Parathyroid adenoma (tissue), 2 donors: ENCODE data around the gene NPPA.

ENCODE experiments used
- H2AFZ ChIP-seq: fragments of 300-600 bp; sonication (generic); one replicate; pipeline ENCODE4 v1.7.0; 2017; ENCODE audit warnings: antibody characterized with exemption, mild to moderate bottlenecking
- H3K27ac ChIP-seq: fragments of 300-600 bp; sonication (generic); one replicate; pipeline ENCODE4 v1.7.0; 2017
- H3K27me3 ChIP-seq: fragments of 300-600 bp; sonication (generic); one replicate; pipeline ENCODE4 v1.7.0; 2017; ENCODE audit warnings: low read length; ENCODE audit not compliant: control insufficient read depth, insufficient read depth
- H3K36me3 ChIP-seq: fragments of 300-600 bp; sonication (generic); one replicate; pipeline ENCODE4 v1.7.0; 2017; ENCODE audit warnings: low read length; ENCODE audit not compliant: control insufficient read depth, insufficient read depth
- H3K4me1 ChIP-seq: fragments of 300-600 bp; sonication (generic); one replicate; pipeline ENCODE4 v1.7.0; 2017; ENCODE audit warnings: control low read depth
- H3K4me2 ChIP-seq: fragments of 300-600 bp; sonication (generic); one replicate; pipeline ENCODE4 v1.7.0; 2017; ENCODE audit warnings: low read length
- H3K4me3 ChIP-seq: fragments of 300-600 bp; sonication (generic); one replicate; pipeline ENCODE4 v1.7.0; 2017; ENCODE audit warnings: low read depth, low read length
- H3K79me2 ChIP-seq: fragments of 300-600 bp; sonication (generic); one replicate; pipeline ENCODE4 v1.7.0; 2017; ENCODE audit warnings: control low read depth
- H3K9ac ChIP-seq: fragments of 300-600 bp; sonication (generic); one replicate; pipeline ENCODE4 v1.7.0; 2017; ENCODE audit warnings: mild to moderate bottlenecking
- H3K9me3 ChIP-seq: fragments of 300-600 bp; sonication (generic); one replicate; pipeline ENCODE4 v1.7.0; 2017; ENCODE audit warnings: low read length; ENCODE audit not compliant: control insufficient read depth
- TF ChIP-seq, protein P1 (sequence below): fragments of 300-600 bp; sonication (generic); IDR thresholded peaks from one replicate; pipeline ENCODE4 v1.7.0; 2017; ENCODE audit warnings: antibody characterized with exemption, mild to moderate bottlenecking
- donor health status: primary hyperparathyroidism.

NPPA gene

DNA sequence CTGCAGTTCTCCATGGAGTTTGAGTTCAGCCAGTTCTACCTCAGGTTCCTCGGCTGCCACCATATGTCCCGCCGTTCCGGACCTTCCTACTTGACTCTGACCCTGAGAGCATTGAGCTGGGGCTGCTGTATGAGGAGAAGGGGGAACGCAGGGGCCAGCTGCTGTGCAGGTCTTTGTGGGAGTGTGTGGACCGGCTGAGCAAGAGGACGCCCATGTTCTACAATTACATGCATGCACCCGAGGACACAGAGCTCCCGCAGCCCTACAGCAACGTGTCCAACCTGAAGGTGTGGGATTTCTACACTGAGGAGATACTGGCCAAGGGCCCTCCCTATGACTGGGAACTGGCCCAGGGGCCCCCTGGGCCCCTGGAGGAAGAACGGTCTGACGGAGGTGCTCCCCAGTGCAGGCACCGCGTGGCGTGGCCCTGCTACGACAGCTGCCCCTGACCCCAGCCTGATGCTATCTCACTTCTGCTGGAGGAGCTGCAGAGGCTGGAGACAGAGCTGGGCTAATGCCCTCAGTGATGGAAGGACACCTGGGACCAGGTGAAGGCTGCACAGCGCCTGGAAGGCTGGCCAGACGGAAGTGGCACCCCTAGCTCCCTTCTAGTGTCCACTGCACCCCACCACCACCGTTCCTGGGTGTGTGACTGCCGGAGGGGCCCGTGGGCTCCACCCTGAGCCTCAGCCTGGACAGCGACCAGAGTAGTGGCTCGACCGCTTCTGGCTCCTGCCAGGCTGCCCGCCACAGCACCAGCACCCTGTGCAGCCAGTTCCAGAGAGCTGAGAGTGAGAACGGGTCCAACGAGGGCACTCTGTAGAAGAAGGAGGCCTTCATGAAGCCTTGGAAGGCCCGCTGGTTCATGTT lies 32.0 kb upstream of the NPPA start:
- Histone ChIP-seq H3K27ac (no peak overlapping the region), H3K79me2 (no peaks in the 10 kb centered on the region), H2AFZ (no peak overlapping the region), H3K4me2 (no peak overlapping the region), H3K4me3 (no peak overlapping the region), H3K9me3 (no peaks in the 10 kb centered on the region), H3K9ac (no peak overlapping the region), H3K27me3 (no peaks in the 10 kb centered on the region), H3K4me1 (peaks cover 6% of the 10 kb centered on the region), H3K36me3 (no peaks in the 10 kb centered on the region)
- TF ChIP-seq, protein P1, sequence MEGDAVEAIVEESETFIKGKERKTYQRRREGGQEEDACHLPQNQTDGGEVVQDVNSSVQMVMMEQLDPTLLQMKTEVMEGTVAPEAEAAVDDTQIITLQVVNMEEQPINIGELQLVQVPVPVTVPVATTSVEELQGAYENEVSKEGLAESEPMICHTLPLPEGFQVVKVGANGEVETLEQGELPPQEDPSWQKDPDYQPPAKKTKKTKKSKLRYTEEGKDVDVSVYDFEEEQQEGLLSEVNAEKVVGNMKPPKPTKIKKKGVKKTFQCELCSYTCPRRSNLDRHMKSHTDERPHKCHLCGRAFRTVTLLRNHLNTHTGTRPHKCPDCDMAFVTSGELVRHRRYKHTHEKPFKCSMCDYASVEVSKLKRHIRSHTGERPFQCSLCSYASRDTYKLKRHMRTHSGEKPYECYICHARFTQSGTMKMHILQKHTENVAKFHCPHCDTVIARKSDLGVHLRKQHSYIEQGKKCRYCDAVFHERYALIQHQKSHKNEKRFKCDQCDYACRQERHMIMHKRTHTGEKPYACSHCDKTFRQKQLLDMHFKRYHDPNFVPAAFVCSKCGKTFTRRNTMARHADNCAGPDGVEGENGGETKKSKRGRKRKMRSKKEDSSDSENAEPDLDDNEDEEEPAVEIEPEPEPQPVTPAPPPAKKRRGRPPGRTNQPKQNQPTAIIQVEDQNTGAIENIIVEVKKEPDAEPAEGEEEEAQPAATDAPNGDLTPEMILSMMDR, result no peak

DNA sequence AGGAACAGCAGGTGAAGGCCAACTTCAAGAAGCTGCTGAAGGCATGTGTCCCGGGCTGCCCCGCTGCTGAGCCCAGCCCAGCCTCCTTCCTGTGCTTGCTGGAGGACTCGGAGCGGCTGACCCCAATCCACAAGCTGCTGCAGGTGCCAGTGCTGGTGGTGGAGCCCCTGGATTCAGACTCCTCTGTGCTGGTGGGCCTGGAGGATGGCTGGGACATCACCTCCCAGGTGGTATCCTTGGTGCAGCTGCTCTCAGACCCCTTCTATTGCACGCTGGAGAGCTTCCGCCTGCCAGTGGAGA lies 31.3 kb upstream of the NPPA start:
- Histone ChIP-seq H3K27ac (no peak overlapping the region), H3K79me2 (no peaks in the 10 kb centered on the region), H3K4me3 (no peak overlapping the region), H3K27me3 (no peaks in the 10 kb centered on the region), H3K36me3 (no peaks in the 10 kb centered on the region), H3K4me1 (peaks cover 13% of the 10 kb centered on the region), H3K4me2 (no peak overlapping the region), H3K9me3 (no peaks in the 10 kb centered on the region), H3K9ac (no peak overlapping the region), H2AFZ (no peak overlapping the region)
- TF ChIP-seq, protein P1, result no peak

DNA sequence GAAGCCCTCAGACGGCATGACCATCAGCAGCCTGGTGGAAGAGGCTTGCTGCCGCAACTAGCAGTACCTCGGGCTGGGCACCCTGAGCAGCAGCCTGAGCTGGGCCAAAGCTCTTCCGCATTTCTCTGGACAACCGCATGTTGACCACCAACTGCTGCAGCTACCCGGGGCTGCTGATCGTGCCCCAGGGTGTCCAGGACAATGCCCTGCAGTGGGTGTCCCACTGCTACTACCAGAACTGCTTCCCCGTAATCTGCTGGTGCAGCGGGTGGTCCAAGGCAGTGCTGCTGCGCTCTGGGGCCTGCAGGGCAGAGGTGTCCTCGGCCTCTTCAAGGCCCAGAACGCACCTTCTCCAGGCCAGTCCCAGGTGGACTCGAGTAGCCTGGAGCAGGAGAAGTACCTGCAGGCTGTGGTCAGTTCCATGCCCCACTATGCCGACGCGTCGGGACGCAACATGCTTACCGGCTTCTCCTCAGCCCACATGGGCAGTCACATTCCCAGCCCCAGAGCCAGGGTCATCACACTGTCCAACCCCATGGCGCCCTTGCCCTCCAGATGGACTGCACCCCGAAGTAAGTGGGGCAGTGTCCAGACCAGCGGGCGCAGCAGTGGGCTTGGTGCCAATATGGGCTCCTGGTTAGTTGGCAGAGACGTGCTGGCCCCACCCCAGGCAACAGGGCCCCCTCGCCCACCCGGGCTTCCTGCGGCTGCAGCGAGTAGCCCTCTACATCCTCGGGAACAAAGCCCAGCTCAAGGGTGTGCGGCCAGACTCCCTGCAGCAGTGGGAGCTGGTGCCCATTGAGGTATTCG lies 30.7 kb upstream of the NPPA start:
- no peaks in the 10 kb centered on the region for H3K9me3 ChIP-seq
- H3K4me3 ChIP-seq, result no peak overlapping the region
- H3K27me3 ChIP-seq, result no peaks in the 10 kb centered on the region
- no peak overlapping the region for H3K27ac ChIP-seq
- no peaks in the 10 kb centered on the region for H3K36me3 ChIP-seq
- no peaks in the 10 kb centered on the region for H3K79me2 ChIP-seq
- no peak overlapping the region for H2AFZ ChIP-seq
- peaks cover 17% of the 10 kb centered on the region for H3K4me1 ChIP-seq
- TF ChIP-seq, protein P1, result no peak
- H3K4me2 ChIP-seq, result no peak overlapping the region
- no peak overlapping the region for H3K9ac ChIP-seq

DNA sequence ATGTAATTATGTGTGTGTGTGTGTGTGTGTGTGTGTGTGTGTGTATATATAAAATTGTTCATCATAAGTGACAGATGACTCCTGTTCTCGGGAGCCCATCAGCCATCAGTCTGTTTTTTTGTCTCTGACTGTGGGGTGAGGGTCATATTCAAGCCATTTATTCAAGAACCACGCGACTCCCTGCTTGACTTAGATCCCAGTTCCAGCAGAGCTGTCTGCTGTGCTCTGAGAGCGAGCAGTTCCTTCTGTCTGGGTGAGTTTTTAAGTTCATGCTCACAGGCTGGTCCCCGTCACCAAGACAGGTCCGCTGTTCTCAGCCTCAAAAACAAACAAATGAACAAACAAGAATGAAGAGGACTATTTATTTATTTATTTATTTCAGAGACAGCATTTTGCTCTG lies 29.5 kb upstream of the NPPA start:
- Histone ChIP-seq H3K9me3 (no peaks in the 10 kb centered on the region), H3K27me3 (no peaks in the 10 kb centered on the region), H2AFZ (no peak overlapping the region), H3K4me1 (peaks cover 17% of the 10 kb centered on the region), H3K4me2 (no peak overlapping the region), H3K9ac (no peak overlapping the region), H3K4me3 (no peak overlapping the region), H3K79me2 (no peaks in the 10 kb centered on the region), H3K36me3 (no peaks in the 10 kb centered on the region), H3K27ac (no peak overlapping the region)
- TF ChIP-seq, protein P1, result no peak
